Prostate gland (tissue), 2 donors: ENCODE results near the gene ABCA9.

Experiments used
- CTCF ChIP-seq, 4 experiments: fragments of 200-600 bp in 2 of 4; fragments of 450-650 bp in 2 of 4; sonication (generic) in 2 of 4; IDR thresholded peaks; 1 replicate in 3 of 4; 2 replicates in 1 of 4; pipeline ENCODE4 v1.5.1; 2016 to 2019; ENCODE audit warnings: antibody characterized with exemption in 4 of 4, mild to moderate bottlenecking in 2 of 4, moderate library complexity in 2 of 4
- POLR2A ChIP-seq: fragments of 450-650 bp; IDR thresholded peaks from one replicate; pipeline ENCODE4 v1.6.1; 2016; ENCODE audit warnings: antibody characterized with exemption, mild to moderate bottlenecking
- POLR2AphosphoS5 ChIP-seq: sonication (generic); formaldehyde crosslinking; IDR thresholded peaks from one replicate; pipeline ENCODE4 v1.6.1; 2017; ENCODE audit warnings: antibody characterized with exemption

- TF ChIP-seq POLR2A (no peak), CTCF (IDR thresholded peaks at IDR 0.05) (peak in 3 of 4 experiments; percentile 43 to 62 (median 59)), POLR2AphosphoS5 (no peak)
These were observed 88.5 kb downstream of the ABCA9 start for GRCh38 chr17:68972119-68972704.
